ENCODE results near the gene SIRT3.

SIRT3 gene

GRCh38 chr11:227824-228379 lies 8.2 kb downstream of the SIRT3 start:
- DNase-seq (ENCODE audit: low read depth): no peak
- no peak overlapping the region for H3K4me3 ChIP-seq (ENCODE audit: low read depth, low read length)
- TF ChIP-seq POLR2A (IDR thresholded peaks at IDR 0.05; ENCODE audit: extremely low read depth, insufficient read length) (no peak), MAX (IDR thresholded peaks at IDR 0.05; ENCODE audit: low read depth, low read length) (no peak), MYC (IDR thresholded peaks at IDR 0.05; ENCODE audit: low read depth, low read length) (no peak), CTCF (IDR thresholded peaks at IDR 0.05; ENCODE audit: low read depth, low read length) (no peak)

- peak overlapping the region; percentile 55 for H3K4me3 ChIP-seq (ENCODE audit: low read depth, low read length)
- no peak for TF ChIP-seq CTCF (IDR thresholded peaks at IDR 0.05; ENCODE audit: low read depth, low read length)
- TF ChIP-seq MYC (IDR thresholded peaks at IDR 0.05; ENCODE audit: low read depth, low read length): peak; percentile 55
- TF ChIP-seq MAX (IDR thresholded peaks at IDR 0.05; ENCODE audit: low read depth, low read length): peak; percentile 73; the same call in 1 of the 2 replicates
- DNase-seq (ENCODE audit: low read depth): peak; percentile 93
These were observed 10.2 kb downstream of the SIRT3 start for GRCh38 chr11:225734-226453.

- no peak for DNase-seq (ENCODE audit: low read depth)
- TF ChIP-seq CTCF (IDR thresholded peaks at IDR 0.05; ENCODE audit: low read depth, low read length) (no peak), MAX (IDR thresholded peaks at IDR 0.05; ENCODE audit: low read depth, low read length) (no peak), POLR2A (IDR thresholded peaks at IDR 0.05; ENCODE audit: extremely low read depth, insufficient read length) (no peak), MYC (IDR thresholded peaks at IDR 0.05; ENCODE audit: low read depth, low read length) (no peak)
- H3K4me3 ChIP-seq (ENCODE audit: low read depth, low read length): no peak overlapping the region
These were observed 11.7 kb downstream of the SIRT3 start for GRCh38 chr11:224424-224823.

GRCh38 chr11:223884-224283 lies 12.3 kb downstream of the SIRT3 start:
- no peak for TF ChIP-seq CTCF (IDR thresholded peaks at IDR 0.05; ENCODE audit: low read depth, low read length)
- TF ChIP-seq MAX (IDR thresholded peaks at IDR 0.05; ENCODE audit: low read depth, low read length): no peak
- TF ChIP-seq MYC (IDR thresholded peaks at IDR 0.05; ENCODE audit: low read depth, low read length): no peak
- TF ChIP-seq POLR2A (IDR thresholded peaks at IDR 0.05; ENCODE audit: extremely low read depth, insufficient read length): no peak
- no peak overlapping the region for H3K4me3 ChIP-seq (ENCODE audit: low read depth, low read length)
- DNase-seq (ENCODE audit: low read depth): peak; percentile 30

- H3K4me3 ChIP-seq (ENCODE audit: low read depth, low read length): no peak overlapping the region
- TF ChIP-seq MYC (IDR thresholded peaks at IDR 0.05; ENCODE audit: low read depth, low read length): no peak
- no peak for TF ChIP-seq MAX (IDR thresholded peaks at IDR 0.05; ENCODE audit: low read depth, low read length)
- TF ChIP-seq POLR2A (IDR thresholded peaks at IDR 0.05; ENCODE audit: extremely low read depth, insufficient read length): no peak
- TF ChIP-seq CTCF (IDR thresholded peaks at IDR 0.05; ENCODE audit: low read depth, low read length): no peak
- no peak for DNase-seq (ENCODE audit: low read depth)
These were observed 12.9 kb downstream of the SIRT3 start for GRCh38 chr11:223026-223789.

Data from NB4 (cell line).